PC-3 (cell line): ENCODE data around the gene NYAP2. TPM values are rescaled to one million over a fixed set of nuclear protein-coding genes. Genes with fewer than 3 reads are reported as not detected.

ENCODE experiments used
- ATAC-seq: fragments of 200-7000 bp; cut with Tn5 transposase; 2 replicates; pipeline ENCODE4 v1.9.1; 2020; ENCODE audit warnings: mild to moderate bottlenecking, moderate library complexity
- BruUV-seq: library from RNA; stranded (reverse); fragments of 400-500 nt; replicated peaks from 2 replicates; lab custom pipeline; 2021; lab: Mats Ljungman, UMichigan
- CTCF ChIA-PET: fragments of 300-600 bp; sonication (Branson Sonifier 250); formaldehyde crosslinking; loops from one replicate; lab custom pipeline; 2022; ENCODE audit warnings: antibody characterized with exemption; lab: Charles Lee
- POLR2A ChIA-PET: fragments of 300-600 bp; sonication (Branson Sonifier 250); formaldehyde crosslinking; loops from one replicate; lab custom pipeline; 2022; ENCODE audit warnings: antibody characterized with exemption; ENCODE audit not compliant: unreplicated experiment; lab: Charles Lee
- DNase-seq: peaks from one replicate; pipeline ENCODE4 v3.0.0-alpha.2; 2015
- H2AFZ ChIP-seq: fragments of 300-600 bp; sonication (generic); 2 replicates; pipeline ENCODE4 v1.6.0; 2016; ENCODE audit warnings: antibody characterized with exemption, low read length
- H3F3A ChIP-seq: fragments of 300-600 bp; sonication (generic); one replicate; pipeline ENCODE4 v1.6.0; 2017; ENCODE audit warnings: antibody characterized with exemption, low read length, control low read depth, mild to moderate bottlenecking; ENCODE audit not compliant: unreplicated experiment
- H3K27ac ChIP-seq: fragments of 300-600 bp; sonication (generic); 2 replicates; pipeline ENCODE4 v1.5.1; 2016; ENCODE audit warnings: mild to moderate bottlenecking, low read length
- H3K27me3 ChIP-seq: fragments of 300-600 bp; sonication (generic); 2 replicates; pipeline ENCODE4 v1.6.1; 2016; ENCODE audit warnings: low read length, mixed read lengths
- H3K36me3 ChIP-seq: fragments of 300-600 bp; sonication (generic); 2 replicates; pipeline ENCODE4 v1.6.1; 2016; ENCODE audit warnings: low read depth, mixed run types, low read length, mixed read lengths
- H3K4me1 ChIP-seq: fragments of 300-600 bp; sonication (generic); 2 replicates; pipeline ENCODE4 v1.5.1; 2016; ENCODE audit warnings: low read length; ENCODE audit not compliant: insufficient read depth
- H3K4me2 ChIP-seq: fragments of 300-600 bp; sonication (generic); 2 replicates; pipeline ENCODE4 v1.6.0; 2016; ENCODE audit warnings: low read length
- H3K4me3 ChIP-seq: fragments of 300-600 bp; sonication (generic); 2 replicates; pipeline ENCODE4 v1.5.1; 2016; ENCODE audit warnings: mild to moderate bottlenecking, low read length, mixed read lengths
- H3K79me2 ChIP-seq: fragments of 300-600 bp; sonication (generic); 2 replicates; pipeline ENCODE4 v1.6.1; 2017; ENCODE audit warnings: low read length, mixed read lengths
- H3K9ac ChIP-seq: fragments of 300-600 bp; sonication (generic); 2 replicates; pipeline ENCODE4 v1.6.0; 2016; ENCODE audit warnings: mild to moderate bottlenecking, low read length
- H3K9me2 ChIP-seq: fragments of 300-600 bp; sonication (generic); replicated peaks from 2 replicates; pipeline ENCODE4 v1.6.1; 2016; ENCODE audit warnings: mixed run types, low read length, mixed read lengths
- H3K9me3 ChIP-seq: fragments of 300-600 bp; sonication (generic); 2 replicates; pipeline ENCODE4 v1.6.1; 2016; ENCODE audit warnings: low read length, mixed read lengths
- H4K20me1 ChIP-seq: fragments of 300-600 bp; sonication (generic); 2 replicates; pipeline ENCODE4 v1.6.1; 2016; ENCODE audit warnings: low read length, mixed read lengths
- EZH2 ChIP-seq: fragments of 300-600 bp; sonication (generic); IDR thresholded peaks from one replicate; pipeline ENCODE4 v1.6.1; 2017; ENCODE audit warnings: antibody characterized with exemption, mild to moderate bottlenecking, low read length; ENCODE audit not compliant: unreplicated experiment
- EZH2phosphoT487 ChIP-seq: fragments of 300-600 bp; sonication (generic); IDR thresholded peaks from 2 replicates; pipeline ENCODE4 v1.6.1; 2018; ENCODE audit warnings: mild to moderate bottlenecking, antibody characterized with exemption, low read length, borderline replicate concordance
- intact Hi-C: fragments of 100-400 bp; cut with micrococcal nuclease; formaldehyde crosslinking; loops from 2 replicates; pipeline ENCODE4 v1.9.0; 2023
- total RNA-seq: library from RNA; depleted of rRNA; stranded (reverse); fragments of >200 nt; gene quantifications from 2 replicates; pipeline ENCODE4 v1.2.3, GENCODE V29; 2014
- TF ChIP-seq, protein P1 (sequence below): fragments of 300-600 bp; sonication (generic); conservative IDR thresholded peaks from 2 replicates; pipeline ENCODE4 v1.5.1; 2017; ENCODE audit warnings: antibody characterized with exemption, low read depth, mild to moderate bottlenecking, low read length

NYAP2 gene
- total RNA-seq, 1 experiment from 2014 or later: not detected

DNA sequence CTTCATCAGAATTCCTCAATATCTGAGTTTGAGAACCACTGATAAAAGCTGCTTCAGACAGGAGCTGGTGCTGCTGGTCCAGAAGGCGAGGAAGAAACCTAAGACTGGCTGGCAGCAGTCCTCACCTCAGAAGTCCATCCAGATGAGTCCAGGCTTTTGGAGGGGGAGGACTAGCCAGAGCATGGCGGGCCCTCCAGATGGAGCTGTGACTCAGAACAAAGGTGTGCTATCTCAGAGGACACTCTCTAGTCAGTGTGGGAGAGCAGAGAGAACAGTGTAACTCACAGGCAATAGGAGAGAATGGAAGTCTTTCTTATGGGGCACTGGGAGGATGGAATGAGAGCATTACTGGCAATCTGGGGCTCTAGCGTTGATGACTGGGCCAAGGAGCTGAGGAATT lies 191.4 kb downstream of the NYAP2 start:
- CTCF ChIA-PET: no interaction called here
- Histone ChIP-seq H3K27ac (no peak overlapping the region), H3K36me3 (no peaks in the 10 kb centered on the region), H3K27me3 (peaks cover 5% of the 10 kb centered on the region; the same call in 1 of the 2 replicates), H4K20me1 (no peaks in the 10 kb centered on the region), H3K9me2 (no peaks in the 10 kb centered on the region), H3F3A (no peaks in the 10 kb centered on the region), H3K79me2 (no peaks in the 10 kb centered on the region), H3K4me3 (no peak overlapping the region), H3K9me3 (no peaks in the 10 kb centered on the region), H3K4me2 (no peak overlapping the region), H3K4me1 (no peaks in the 10 kb centered on the region), H2AFZ (no peak overlapping the region), H3K9ac (no peak overlapping the region)
- POLR2A ChIA-PET: no interaction called here
- TF ChIP-seq EZH2phosphoT487 (no peak), EZH2 (no peak)
- TF ChIP-seq, protein P1, sequence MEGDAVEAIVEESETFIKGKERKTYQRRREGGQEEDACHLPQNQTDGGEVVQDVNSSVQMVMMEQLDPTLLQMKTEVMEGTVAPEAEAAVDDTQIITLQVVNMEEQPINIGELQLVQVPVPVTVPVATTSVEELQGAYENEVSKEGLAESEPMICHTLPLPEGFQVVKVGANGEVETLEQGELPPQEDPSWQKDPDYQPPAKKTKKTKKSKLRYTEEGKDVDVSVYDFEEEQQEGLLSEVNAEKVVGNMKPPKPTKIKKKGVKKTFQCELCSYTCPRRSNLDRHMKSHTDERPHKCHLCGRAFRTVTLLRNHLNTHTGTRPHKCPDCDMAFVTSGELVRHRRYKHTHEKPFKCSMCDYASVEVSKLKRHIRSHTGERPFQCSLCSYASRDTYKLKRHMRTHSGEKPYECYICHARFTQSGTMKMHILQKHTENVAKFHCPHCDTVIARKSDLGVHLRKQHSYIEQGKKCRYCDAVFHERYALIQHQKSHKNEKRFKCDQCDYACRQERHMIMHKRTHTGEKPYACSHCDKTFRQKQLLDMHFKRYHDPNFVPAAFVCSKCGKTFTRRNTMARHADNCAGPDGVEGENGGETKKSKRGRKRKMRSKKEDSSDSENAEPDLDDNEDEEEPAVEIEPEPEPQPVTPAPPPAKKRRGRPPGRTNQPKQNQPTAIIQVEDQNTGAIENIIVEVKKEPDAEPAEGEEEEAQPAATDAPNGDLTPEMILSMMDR: no peak
- no peak for DNase-seq
- BruUV-seq: no TSS peak
- ATAC-seq: no peak
- intact Hi-C loops: no loop called here

DNA sequence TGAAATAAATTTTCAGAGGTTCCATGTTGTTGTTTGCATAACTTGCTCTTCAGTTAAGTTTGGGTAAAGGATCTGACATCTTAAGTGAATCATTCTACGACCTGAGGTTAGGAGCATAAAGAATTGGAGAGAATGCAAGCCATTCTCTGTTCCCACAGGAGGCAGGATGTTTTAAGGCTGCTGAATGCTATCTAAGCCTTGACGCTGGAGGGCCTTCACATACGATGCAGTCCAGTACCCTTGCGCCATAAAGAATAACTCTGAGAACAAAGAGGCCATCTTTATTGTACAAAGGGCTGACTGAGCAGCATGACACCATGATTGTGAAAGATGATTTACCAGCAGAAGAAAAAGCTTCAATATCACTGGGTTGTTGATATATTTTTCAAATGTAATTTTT lies 198.4 kb downstream of the NYAP2 start:
- Histone ChIP-seq H3F3A (no peaks in the 10 kb centered on the region), H3K27me3 (0 out of 2 replicates have a peak, but pooled peaks cover 5% of the 10 kb centered on the region), H3K4me1 (no peaks in the 10 kb centered on the region), H3K9me3 (0 out of 2 replicates have a peak, but pooled peaks cover 4% of the 10 kb centered on the region), H3K4me2 (no peak overlapping the region), H3K79me2 (no peaks in the 10 kb centered on the region), H3K9me2 (no peaks in the 10 kb centered on the region), H4K20me1 (no peaks in the 10 kb centered on the region), H2AFZ (no peak overlapping the region), H3K9ac (no peak overlapping the region), H3K27ac (no peak overlapping the region), H3K36me3 (no peaks in the 10 kb centered on the region), H3K4me3 (no peak overlapping the region)
- ChIA-PET POLR2A (no interaction called here), CTCF (no interaction called here)
- DNase-seq (no peak), ATAC-seq (no peak)
- intact Hi-C loops: no loop called here
- TF ChIP-seq EZH2 (no peak), EZH2phosphoT487 (no peak)
- TF ChIP-seq, protein P1: no peak
- BruUV-seq: no TSS peak

DNA sequence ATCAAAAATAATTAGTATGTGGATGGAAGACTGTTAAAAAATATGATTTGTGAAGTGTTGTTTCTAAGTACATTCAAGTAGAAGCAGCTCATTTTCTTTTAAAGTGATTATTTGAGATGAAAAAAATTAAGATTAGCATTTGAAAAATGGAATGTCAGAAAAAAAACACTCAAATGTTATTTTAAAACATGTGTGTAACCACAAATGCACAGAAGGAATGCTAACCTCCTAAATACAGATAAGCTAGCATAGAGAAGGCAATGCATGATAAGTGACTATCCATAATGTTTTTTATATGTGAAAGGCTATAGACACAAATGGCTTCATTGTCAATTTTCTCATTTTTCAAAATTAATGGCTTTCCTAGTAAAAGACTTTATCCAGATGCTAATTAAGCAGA lies 198.9 kb downstream of the NYAP2 start:
- ATAC-seq (no peak), DNase-seq (no peak)
- Histone ChIP-seq H3K27ac (no peak overlapping the region), H3K27me3 (0 out of 2 replicates have a peak, but pooled peaks cover 6% of the 10 kb centered on the region), H4K20me1 (no peaks in the 10 kb centered on the region), H2AFZ (no peak overlapping the region), H3K9me3 (0 out of 2 replicates have a peak, but pooled peaks cover 4% of the 10 kb centered on the region), H3F3A (no peaks in the 10 kb centered on the region), H3K9me2 (no peaks in the 10 kb centered on the region), H3K79me2 (no peaks in the 10 kb centered on the region), H3K4me2 (no peak overlapping the region), H3K36me3 (no peaks in the 10 kb centered on the region), H3K4me3 (no peak overlapping the region), H3K9ac (no peak overlapping the region), H3K4me1 (no peaks in the 10 kb centered on the region)
- ChIA-PET CTCF (no interaction called here), POLR2A (no interaction called here)
- intact Hi-C loops: no loop called here
- BruUV-seq: no TSS peak
- TF ChIP-seq EZH2: no peak
- no peak for TF ChIP-seq EZH2phosphoT487
- TF ChIP-seq, protein P1: no peak
